ENCODE results near the gene GJD4.

The GJD4 gene

DNA sequence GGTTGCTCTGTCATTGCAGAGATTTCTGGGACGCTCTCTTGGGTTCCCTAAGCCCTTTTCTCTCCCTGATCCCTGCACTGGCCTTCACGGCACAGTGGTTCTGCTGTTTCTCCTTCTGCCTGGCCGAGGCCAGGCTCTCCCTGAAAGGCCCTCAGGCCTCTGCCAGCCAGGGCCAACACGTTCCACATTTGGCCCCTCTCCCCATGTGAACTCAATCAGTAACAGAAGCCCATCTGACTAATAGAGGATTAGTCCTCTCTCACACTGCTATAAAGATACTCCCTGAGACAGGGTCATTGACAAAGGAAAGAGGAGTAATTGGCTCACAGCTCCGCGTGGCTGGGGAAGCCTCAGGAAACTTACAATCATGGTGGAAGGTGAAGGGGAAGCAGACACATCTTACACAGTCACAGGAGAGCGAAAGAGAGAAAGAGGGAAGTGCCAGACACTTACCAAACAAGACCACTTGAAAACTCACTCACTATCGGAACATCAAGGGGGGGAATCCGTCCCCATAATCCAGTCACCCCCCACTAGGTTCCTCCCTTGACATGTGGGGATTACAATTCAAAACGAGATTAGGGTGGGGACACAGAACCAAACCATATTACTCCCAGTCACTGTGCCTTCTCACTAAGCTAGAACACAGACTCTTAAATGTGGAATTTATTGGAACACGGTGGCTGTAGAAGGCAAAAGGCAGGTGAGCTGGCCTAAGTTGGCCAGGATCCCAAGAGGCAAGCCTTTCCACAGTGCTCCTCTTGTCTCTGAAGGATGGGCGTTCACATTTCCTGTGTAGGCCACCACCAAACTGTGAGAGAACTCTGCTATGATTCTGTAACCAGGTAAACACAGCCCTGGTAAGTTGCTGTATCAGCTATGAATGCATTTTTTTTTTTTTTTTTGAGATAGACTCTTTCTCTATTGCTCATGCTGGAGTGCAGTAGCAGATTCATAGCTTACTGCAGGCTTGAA lies 28.2 kb downstream of the GJD4 start:
- TF ChIP-seq, protein P1, sequence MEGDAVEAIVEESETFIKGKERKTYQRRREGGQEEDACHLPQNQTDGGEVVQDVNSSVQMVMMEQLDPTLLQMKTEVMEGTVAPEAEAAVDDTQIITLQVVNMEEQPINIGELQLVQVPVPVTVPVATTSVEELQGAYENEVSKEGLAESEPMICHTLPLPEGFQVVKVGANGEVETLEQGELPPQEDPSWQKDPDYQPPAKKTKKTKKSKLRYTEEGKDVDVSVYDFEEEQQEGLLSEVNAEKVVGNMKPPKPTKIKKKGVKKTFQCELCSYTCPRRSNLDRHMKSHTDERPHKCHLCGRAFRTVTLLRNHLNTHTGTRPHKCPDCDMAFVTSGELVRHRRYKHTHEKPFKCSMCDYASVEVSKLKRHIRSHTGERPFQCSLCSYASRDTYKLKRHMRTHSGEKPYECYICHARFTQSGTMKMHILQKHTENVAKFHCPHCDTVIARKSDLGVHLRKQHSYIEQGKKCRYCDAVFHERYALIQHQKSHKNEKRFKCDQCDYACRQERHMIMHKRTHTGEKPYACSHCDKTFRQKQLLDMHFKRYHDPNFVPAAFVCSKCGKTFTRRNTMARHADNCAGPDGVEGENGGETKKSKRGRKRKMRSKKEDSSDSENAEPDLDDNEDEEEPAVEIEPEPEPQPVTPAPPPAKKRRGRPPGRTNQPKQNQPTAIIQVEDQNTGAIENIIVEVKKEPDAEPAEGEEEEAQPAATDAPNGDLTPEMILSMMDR (IDR thresholded peaks at IDR 0.05; ENCODE audit: insufficient read depth, missing control alignments) = no peak
- DNase-seq (ENCODE audit: insufficient read length, low spot score) = no peak
- FAIRE-seq = no peak

DNA sequence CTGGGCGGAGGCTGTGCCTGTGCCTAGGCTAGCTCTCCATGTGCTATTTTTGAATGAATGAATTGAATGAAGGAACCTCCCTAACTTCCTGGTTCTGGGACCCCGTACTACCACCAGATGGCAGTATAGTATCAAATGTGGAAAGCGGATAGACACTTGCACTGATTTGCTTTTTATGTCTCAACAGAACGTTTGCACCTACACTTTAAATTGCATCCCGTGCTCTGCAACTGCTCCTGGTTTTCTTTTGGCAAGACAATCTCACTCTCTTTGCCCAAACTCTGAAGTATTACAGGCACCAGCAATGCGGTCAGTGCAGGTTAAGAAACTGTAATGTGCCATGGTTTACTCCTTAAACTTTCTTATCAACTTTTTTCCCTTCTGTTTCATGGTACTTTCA lies 30.4 kb downstream of the GJD4 start:
- no peak for DNase-seq (ENCODE audit: insufficient read length, low spot score)
- FAIRE-seq = peak; percentile 91
- TF ChIP-seq, protein P1 (IDR thresholded peaks at IDR 0.05; ENCODE audit: insufficient read depth, missing control alignments) = peak; percentile 88

DNA sequence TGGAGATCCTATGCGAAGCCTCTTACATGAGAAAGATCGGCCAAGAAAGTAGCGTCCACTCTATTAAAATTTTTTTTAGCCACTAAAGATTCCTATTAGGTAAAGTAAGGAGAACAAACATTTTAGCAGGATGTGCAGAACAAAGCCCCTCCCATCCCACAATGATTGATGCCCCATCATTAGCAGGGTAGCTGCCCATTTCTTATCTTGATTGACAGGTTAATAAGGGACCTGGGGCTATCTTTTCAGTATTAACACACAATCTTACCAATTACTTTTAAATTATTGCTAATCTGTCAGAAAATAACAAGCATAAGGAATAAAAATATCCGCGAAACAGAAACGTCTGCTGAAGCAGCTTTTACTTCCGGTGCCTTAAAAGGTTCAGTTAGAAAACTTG lies 31.8 kb downstream of the GJD4 start:
- TF ChIP-seq, protein P1 (IDR thresholded peaks at IDR 0.05; ENCODE audit: insufficient read depth, missing control alignments) = no peak
- FAIRE-seq (no peak), DNase-seq (ENCODE audit: insufficient read length, low spot score) (no peak)

DNA sequence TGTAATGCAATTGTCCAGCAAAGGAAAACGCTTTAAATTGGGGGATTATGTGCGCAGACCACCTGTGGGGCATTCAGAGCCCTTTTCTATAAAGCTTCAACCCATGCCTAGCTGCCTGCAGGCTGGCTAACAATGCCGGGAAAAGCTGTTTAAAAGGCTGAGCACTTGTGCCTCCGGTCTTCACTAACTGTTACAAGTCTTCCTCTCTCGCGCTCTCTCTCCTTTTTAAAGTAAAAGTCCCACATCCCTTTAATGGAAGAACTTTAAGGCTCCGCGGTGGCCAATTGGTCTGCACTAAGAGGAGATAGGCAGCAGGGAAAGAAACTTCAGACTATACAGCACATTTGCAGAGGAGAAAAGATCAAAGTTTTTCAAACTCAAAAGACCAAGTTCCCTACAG lies 32.3 kb downstream of the GJD4 start:
- FAIRE-seq (no peak), DNase-seq (ENCODE audit: insufficient read length, low spot score) (no peak)

DNA sequence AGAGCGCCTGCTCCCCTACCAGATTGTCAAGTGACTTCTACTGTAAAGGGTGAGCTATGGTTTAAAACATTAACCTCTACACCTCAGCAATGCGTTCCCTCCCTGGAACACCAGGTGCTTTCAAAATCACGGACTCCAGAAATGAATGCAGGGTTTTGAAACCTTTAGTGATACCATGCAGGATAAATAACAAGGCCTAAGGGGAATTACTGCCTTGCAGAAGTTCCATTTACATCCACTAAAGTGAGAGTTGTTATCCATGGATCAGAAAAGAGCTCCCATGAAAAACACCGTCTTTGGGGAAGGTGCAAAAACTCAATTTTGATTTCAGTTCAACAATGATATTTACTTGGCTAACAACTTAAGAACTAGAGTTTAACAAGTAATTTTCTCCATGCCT lies 33.0 kb downstream of the GJD4 start:
- no peak for FAIRE-seq

More for the DNA sequence above, 32.3 kb downstream of the GJD4 start:
- TF ChIP-seq, protein P1 (IDR thresholded peaks at IDR 0.05; ENCODE audit: insufficient read depth, missing control alignments) = no peak

DNA sequence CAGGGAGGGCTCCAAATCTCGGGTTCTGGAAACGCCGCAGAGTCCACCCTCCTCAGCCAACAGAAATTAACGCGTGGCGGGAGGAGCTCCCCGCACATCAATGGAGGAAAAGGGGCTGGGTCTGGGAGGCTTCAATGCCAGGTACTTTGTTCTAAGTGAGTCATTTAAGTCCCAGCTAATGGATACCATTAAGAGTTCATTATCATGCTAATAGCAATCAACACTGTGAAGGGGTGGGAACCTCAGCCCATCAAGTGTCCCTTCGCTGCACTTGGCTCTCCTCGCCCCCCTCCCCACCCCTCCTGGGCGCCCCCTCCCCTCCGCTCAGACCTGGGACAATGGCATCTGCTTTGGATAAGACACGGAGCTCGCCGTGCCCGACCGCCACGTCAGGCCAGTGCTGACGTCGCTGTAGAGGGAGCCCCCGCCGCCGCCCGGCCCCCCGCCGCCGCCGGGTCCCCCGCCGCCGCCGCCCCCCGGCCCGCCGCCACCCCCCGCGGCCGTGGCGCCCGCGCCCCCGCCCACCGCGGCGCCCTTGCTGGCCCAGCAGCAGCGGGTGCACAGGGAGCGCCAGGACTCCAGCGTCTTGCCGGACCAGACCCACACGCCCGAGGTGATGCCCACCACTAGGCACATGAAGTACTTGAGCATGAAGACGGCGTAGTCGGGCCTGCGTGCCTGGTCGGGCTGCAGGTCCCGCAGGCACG lies 34.0 kb downstream of the GJD4 start:
- FAIRE-seq = no peak
- DNase-seq (ENCODE audit: insufficient read length, low spot score) = no peak
- TF ChIP-seq, protein P1 (IDR thresholded peaks at IDR 0.05; ENCODE audit: insufficient read depth, missing control alignments) = no peak

More for the DNA sequence above, 33.0 kb downstream of the GJD4 start:
- DNase-seq (ENCODE audit: insufficient read length, low spot score) = no peak
- TF ChIP-seq, protein P1 (IDR thresholded peaks at IDR 0.05; ENCODE audit: insufficient read depth, missing control alignments) = no peak

All from D721Med (cell line).